Cardiac fibroblast (primary cell): Measurements from ENCODE around the gene HINFP.
A peak's percentile ranks its signal among the peaks of the same experiment; 100 is the strongest.
"Not testable (repeated sequence)": the region's sequence is repeated elsewhere in the genome, so short reads cannot be mapped to it uniquely, and the experiment has no call there.

Experiments used
- DNase-seq, 2 donors: peaks; one replicate each; pipeline versions ENCODE4 v3.0.0 to v3.0.0-alpha.2; 2010; ENCODE audit warnings: low read depth in 2 of 2
- H3K4me3 ChIP-seq, 2 donors: replicated peaks in 1 of 2; 1 replicate in 1 of 2; 2 replicates in 1 of 2; pipeline ENCODE4 v1.5.1; 2011; ENCODE audit warnings: low read depth in 2 of 2, low read length in 2 of 2, mild to moderate bottlenecking in 2 of 2, moderate library complexity in 1 of 2
- TF ChIP-seq, protein P1 (sequence below): IDR thresholded peaks from one replicate; pipeline ENCODE4 v1.5.1; 2011; ENCODE audit warnings: low read depth, mild to moderate bottlenecking, low read length, inconsistent platforms

HINFP gene

DNA sequence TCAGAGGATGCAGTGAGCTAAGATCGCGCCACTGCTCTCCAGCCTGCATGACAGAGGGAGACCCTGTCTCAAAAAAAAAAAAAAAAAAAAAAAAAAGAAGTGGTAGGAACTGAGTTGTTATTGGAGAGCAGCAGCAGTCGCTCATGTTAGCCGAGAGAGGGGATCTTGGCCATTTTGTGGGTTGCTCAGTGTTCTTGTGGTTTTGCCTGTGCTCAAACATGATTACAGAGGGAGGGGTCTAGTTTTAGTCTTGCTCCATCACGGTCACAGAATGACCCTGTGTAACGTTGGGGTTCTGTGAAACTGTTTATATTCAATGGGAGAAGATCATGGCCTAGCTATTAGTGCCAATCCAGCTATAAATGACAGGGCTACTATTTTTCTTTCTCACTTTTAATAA is 21.7 kb upstream of the HINFP start:
- no peak overlapping the region for H3K4me3 ChIP-seq
- TF ChIP-seq, protein P1, sequence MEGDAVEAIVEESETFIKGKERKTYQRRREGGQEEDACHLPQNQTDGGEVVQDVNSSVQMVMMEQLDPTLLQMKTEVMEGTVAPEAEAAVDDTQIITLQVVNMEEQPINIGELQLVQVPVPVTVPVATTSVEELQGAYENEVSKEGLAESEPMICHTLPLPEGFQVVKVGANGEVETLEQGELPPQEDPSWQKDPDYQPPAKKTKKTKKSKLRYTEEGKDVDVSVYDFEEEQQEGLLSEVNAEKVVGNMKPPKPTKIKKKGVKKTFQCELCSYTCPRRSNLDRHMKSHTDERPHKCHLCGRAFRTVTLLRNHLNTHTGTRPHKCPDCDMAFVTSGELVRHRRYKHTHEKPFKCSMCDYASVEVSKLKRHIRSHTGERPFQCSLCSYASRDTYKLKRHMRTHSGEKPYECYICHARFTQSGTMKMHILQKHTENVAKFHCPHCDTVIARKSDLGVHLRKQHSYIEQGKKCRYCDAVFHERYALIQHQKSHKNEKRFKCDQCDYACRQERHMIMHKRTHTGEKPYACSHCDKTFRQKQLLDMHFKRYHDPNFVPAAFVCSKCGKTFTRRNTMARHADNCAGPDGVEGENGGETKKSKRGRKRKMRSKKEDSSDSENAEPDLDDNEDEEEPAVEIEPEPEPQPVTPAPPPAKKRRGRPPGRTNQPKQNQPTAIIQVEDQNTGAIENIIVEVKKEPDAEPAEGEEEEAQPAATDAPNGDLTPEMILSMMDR = no peak
- DNase-seq = no peak

DNA sequence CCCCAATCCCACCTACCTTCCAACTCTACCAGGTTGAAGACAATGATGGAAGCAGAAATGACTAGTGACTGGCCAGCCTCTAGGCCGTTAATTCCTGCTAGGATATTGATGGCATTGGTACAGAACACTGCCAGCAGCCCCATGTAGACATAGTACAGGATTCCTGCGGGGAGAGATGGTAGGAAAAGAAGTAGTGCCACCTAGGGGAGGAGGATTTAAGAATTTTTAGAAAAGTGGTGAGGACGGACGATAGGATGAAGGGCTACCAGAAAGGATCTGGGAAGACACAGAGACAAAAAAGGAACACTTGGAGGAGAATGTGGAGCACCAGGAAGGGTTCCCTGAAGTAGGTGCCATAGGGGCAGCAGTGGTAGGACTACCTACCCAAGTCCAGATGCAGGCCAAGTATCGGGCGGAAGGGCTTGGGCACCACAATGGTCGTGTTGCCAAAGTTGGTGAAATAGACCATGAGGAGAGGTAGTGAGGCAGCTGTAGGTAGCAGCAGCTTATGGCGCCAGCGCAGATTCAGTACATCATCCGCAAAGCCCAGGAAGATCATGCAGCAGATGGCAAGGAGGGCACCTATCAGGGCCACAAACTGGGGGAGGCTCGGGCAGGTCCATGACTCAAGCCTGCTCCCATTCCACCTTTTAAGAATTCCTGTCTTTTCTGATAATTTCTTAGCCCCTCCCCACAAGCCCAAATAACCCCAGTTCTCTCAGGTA is 21.0 kb upstream of the HINFP start:
- H3K4me3 ChIP-seq = peak overlapping the region; percentile 85 to 87
- TF ChIP-seq, protein P1 = peak; percentile 44
- DNase-seq = peak; percentile 59 to 75

DNA sequence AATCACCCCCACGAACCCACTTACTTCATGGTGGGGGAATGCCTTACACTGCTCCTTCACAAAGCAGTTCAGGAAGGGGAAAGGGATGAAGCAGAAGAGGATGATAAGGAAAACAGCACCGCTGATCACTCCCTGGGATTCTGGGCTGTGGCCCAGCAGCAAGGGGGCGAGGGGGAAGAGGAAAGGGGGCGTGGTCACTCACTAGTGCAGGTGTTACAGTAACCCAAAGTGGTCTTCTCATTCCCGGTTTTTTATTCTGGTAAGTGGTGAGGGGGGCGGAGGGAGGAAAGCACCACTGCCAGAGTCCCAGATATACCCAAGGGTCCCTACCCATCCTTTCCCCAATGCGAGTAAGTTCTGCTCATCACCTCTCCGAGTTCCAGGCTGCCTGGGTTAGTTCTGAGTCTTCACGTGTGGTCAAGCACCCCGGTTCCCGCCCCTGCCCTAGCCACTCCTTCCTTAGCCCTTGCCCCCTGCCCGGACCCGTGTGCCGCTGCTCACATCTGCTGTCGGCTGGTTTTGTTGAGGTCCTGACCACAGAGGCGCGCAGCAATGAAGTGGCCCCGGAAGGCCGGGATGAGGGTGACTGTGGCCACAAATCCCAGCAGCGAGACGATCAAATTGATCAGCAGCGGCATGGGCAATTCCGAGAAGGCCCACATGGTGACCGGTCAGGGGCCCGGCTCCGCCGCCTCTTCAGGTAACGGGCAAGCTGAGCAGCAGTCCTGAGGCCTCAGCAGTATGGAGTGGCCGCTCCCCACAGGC is 20.2 kb upstream of the HINFP start:
- TF ChIP-seq, protein P1 = no peak
- peak overlapping the region; percentile 85 to 87 for H3K4me3 ChIP-seq
- DNase-seq = no peak

DNA sequence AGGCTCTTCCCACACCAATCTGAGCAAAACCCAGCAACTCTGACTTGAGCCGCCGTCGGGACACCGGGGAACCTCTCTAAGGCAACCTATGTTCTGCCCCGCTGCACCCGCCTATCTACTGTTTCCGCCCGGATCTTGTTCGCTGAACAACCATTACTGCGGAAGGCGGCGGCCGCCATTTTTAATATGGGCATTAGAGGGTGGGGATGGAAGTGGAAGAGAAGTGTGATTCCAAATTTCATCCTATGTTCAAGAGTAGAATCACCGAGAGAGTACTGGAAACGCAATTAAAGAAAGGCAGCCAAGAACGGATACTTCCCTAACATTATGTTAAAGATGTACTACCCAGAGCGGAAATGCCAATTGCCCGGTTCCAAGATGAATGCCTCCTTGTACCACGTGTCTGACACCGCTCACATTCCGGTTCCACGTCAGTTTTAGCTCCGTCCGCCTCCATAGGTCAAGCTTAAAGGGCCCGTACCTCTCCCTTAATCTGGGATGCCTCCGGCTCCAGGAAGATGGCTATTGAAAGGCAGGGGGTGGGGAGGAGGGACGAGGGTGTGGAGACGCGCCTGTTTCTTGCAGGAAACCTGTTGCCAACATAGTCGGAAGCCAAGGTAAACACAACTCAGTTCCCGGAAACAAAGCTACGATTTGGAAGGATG is 19.5 kb upstream of the HINFP start, which contains the start of gene DPAGT1:
DPAGT1 (minus strand) TSS at position 95 of the 665 bp plus-strand sequence. CDS start 198 bp downstream, outside the sequence.
- H3K4me3 ChIP-seq = peak within 1 kb of the TSS; percentile 85 to 87
- TF ChIP-seq, protein P1 = no peak
- DNase-seq = peak; percentile 98 to 99

DNA sequence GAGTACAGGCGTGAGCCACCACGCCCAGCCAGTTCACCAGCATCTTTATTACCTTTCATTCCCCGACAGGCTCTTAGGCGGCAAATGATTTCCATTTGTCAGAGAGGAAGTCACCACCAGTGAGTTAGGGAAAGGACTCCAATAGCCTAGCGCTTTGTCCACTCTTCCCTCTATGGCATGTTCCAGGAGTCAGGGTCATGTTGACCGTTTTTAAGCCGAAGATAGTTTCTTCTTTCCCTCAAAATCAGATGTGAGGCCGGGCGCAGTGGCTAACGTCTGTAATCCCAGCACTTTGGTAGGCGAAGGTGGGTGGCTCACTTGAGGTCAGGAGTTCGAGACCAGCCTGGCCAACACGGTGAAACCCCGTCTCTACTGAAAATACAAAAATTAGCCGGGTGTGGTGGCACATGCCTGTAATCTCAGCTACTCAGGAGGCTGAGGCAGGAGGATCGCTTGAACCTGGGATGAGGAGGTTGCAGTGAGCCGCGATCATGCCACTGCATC is 18.2 kb upstream of the HINFP start:
- DNase-seq = not testable (repeated sequence)
- peak overlapping the region in 1 of 2 donors; percentile 87 for H3K4me3 ChIP-seq

DNA sequence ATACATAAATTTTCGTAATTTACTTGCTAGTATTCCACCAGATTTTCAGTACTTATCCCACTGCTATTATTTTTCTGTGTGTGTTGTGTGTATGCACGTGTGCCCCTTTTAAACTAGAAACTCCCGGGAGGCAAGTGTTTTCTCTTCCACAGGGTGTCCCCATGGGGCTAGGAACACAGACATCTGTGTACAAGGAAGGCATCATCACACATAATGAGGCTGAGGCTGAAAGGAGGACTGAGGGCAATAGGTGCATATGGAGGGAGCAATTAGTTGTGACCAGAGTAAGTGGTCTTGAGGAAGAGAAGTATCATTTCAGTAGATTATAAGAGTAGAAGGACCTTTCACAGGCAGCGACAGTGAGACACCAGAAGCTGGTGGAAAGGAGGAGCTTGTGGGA is 17.6 kb upstream of the HINFP start:
- no peak overlapping the region for H3K4me3 ChIP-seq
- TF ChIP-seq, protein P1 = no peak
- no peak for DNase-seq
